WTC11 (cell line): Measurements from ENCODE around the gene RAB7A. TPM values are rescaled to one million over a fixed set of nuclear protein-coding genes. Genes with fewer than 3 reads are reported as not detected.

ENCODE experiments used
- ATAC-seq: fragments of 200-7000 bp; cut with Tn5 transposase; 2 replicates; pipeline ENCODE4 v1.10.0; 2021; ENCODE audit warnings: mild to moderate bottlenecking, moderate library complexity
- CTCF ChIA-PET: fragments of 300-600 bp; sonication (Branson Sonifier 250); formaldehyde crosslinking; loops from one replicate; lab custom pipeline; 2021; ENCODE audit warnings: antibody characterized with exemption; lab: Charles Lee
- POLR2A ChIA-PET: fragments of 350-600 bp; sonication (Branson Sonifier 250); formaldehyde crosslinking; loops from one replicate; lab custom pipeline; 2021; ENCODE audit warnings: antibody characterized with exemption; lab: Charles Lee
- DNase-seq: peaks from one replicate; pipeline ENCODE4 v3.0.0; 2021; ENCODE audit warnings: low spot score
- H3K27ac Mint-ChIP-seq: 2 replicates; pipeline ENCODE4 v1.8.0; 2021; ENCODE audit warnings: mixed read lengths
- H3K27me3 Mint-ChIP-seq: 2 replicates; pipeline ENCODE4 v1.8.0; 2021; ENCODE audit warnings: low read depth, mild to moderate bottlenecking, moderate library complexity, mixed read lengths
- H3K36me3 Mint-ChIP-seq: 2 replicates; pipeline ENCODE4 v1.8.0; 2021; ENCODE audit warnings: mixed read lengths
- H3K4me1 Mint-ChIP-seq: 2 replicates; pipeline ENCODE4 v1.8.0; 2022; ENCODE audit warnings: mixed read lengths
- H3K4me3 Mint-ChIP-seq: 2 replicates; pipeline ENCODE4 v1.8.0; 2021; ENCODE audit warnings: mild to moderate bottlenecking, moderate library complexity, mixed read lengths
- H3K9me3 Mint-ChIP-seq: 2 replicates; pipeline ENCODE4 v1.8.0; 2021; ENCODE audit warnings: mixed read lengths
- CBFB ChIP-seq: sonication (generic); formaldehyde crosslinking; IDR thresholded peaks from 2 replicates; pipeline ENCODE4 v1.8.1; 2022; ENCODE audit warnings: mild to moderate bottlenecking, low read depth, missing genetic modification reagents
- CREM ChIP-seq: sonication (generic); formaldehyde crosslinking; IDR thresholded peaks from 2 replicates; pipeline ENCODE4 v1.8.1; 2022; ENCODE audit warnings: mild to moderate bottlenecking, missing genetic modification reagents, moderate library complexity
- CTCF ChIP-seq: fragments of 200-600 bp; IDR thresholded peaks from 2 replicates; pipeline ENCODE4 v1.8.0; 2022; ENCODE audit warnings: antibody characterized with exemption
- E2F4 ChIP-seq: sonication (generic); formaldehyde crosslinking; IDR thresholded peaks from 2 replicates; pipeline ENCODE4 v1.8.1; 2022; ENCODE audit warnings: low read depth, mild to moderate bottlenecking, moderate library complexity, missing genetic modification reagents, borderline replicate concordance
- ELF4 ChIP-seq: sonication (generic); formaldehyde crosslinking; IDR thresholded peaks from 2 replicates; pipeline ENCODE4 v1.8.1; 2022; ENCODE audit warnings: low read depth, mild to moderate bottlenecking, moderate library complexity, missing genetic modification reagents
- ESRRA ChIP-seq: sonication (generic); formaldehyde crosslinking; IDR thresholded peaks from 2 replicates; pipeline ENCODE4 v1.8.1; 2022; ENCODE audit warnings: mild to moderate bottlenecking, missing genetic modification reagents, borderline replicate concordance
- GABPB1 ChIP-seq: sonication (generic); formaldehyde crosslinking; IDR thresholded peaks from 2 replicates; pipeline ENCODE4 v1.8.1; 2023; ENCODE audit warnings: mild to moderate bottlenecking, missing genetic modification reagents
- JUN ChIP-seq: sonication (generic); formaldehyde crosslinking; IDR thresholded peaks from 2 replicates; pipeline ENCODE4 v1.8.0; 2023; ENCODE audit warnings: mild to moderate bottlenecking, missing genetic modification reagents
- NFYB ChIP-seq: sonication (generic); formaldehyde crosslinking; conservative IDR thresholded peaks from 2 replicates; pipeline ENCODE4 v1.8.0; 2022; ENCODE audit warnings: low read depth, missing genetic modification reagents
- NR2C2 ChIP-seq: sonication (generic); formaldehyde crosslinking; IDR thresholded peaks from 2 replicates; pipeline ENCODE4 v1.8.0; 2022; ENCODE audit warnings: mild to moderate bottlenecking, missing genetic modification reagents
- PRRX2 ChIP-seq: fragments of 250-450 bp; sonication (Bioruptor Pico); IDR thresholded peaks from 2 replicates; pipeline ENCODE4 v1.8.0; 2021; ENCODE audit warnings: mild to moderate bottlenecking
- SMAD3 ChIP-seq: sonication (generic); formaldehyde crosslinking; IDR thresholded peaks from 2 replicates; pipeline ENCODE4 v1.8.0; 2022; ENCODE audit warnings: missing genetic modification reagents, mild to moderate bottlenecking, borderline replicate concordance
- ZNF232 ChIP-seq: sonication (generic); formaldehyde crosslinking; IDR thresholded peaks from 2 replicates; pipeline ENCODE4 v1.8.0; 2022; ENCODE audit warnings: mild to moderate bottlenecking, missing genetic modification reagents
- total RNA-seq: library from RNA; stranded (reverse); gene quantifications from 3 replicates; pipeline ENCODE4 v1.2.3, GENCODE V29; 2021
- TF ChIP-seq, protein P1 (sequence below): sonication (generic); formaldehyde crosslinking; IDR thresholded peaks from 2 replicates; pipeline ENCODE4 v1.8.0; 2023; ENCODE audit warnings: mild to moderate bottlenecking, missing genetic modification reagents

Gene RAB7A
- total RNA-seq, 1 experiment from 2014 or later = 184 TPM

GRCh38 chr3:128786434-128787020 lies 60.5 kb downstream of the RAB7A start:
- DNase-seq = no peak
- peaks cover 2% of the 10 kb centered on the region; the same call in 1 of the 2 replicates for H3K36me3 Mint-ChIP-seq
- H3K9me3 Mint-ChIP-seq = no peaks in the 10 kb centered on the region
- H3K4me1 Mint-ChIP-seq = peaks cover 59% of the 10 kb centered on the region
- TF ChIP-seq SMAD3 (no peak), NFYB (CRISPR knock-in tag) (no peak), CBFB (no peak), ELF4 (no peak), ESRRA (CRISPR knock-in tag) (no peak), NR2C2 (CRISPR knock-in tag) (no peak), CREM (CRISPR knock-in tag) (no peak), PRRX2 (no peak), GABPB1 (CRISPR knock-in tag) (no peak)
- TF ChIP-seq, all 79 proteins: peak for 0
- Mint-ChIP-seq H3K27me3 (no peaks in the 10 kb centered on the region), H3K27ac (peak overlapping the region; percentile 6; the same call in 1 of the 2 replicates), H3K4me3 (no peak overlapping the region)
- POLR2A ChIA-PET = no interaction called here
- ATAC-seq = no peak
- CTCF ChIA-PET = interaction anchor here (0.6 to 2.9 kb wide), 9 partner anchors 8 to 169 kb away, joined by 3 to 28 read pairs (median 9); no protein-coding TSS in a partner anchor

GRCh38 chr3:128787256-128788253 lies 61.6 kb downstream of the RAB7A start:
- Mint-ChIP-seq H3K36me3 (no peaks in the 10 kb centered on the region), H3K9me3 (no peaks in the 10 kb centered on the region), H3K27ac (no peak overlapping the region; the same call in 1 of the 2 replicates), H3K4me1 (peaks cover 56% of the 10 kb centered on the region), H3K27me3 (no peaks in the 10 kb centered on the region), H3K4me3 (no peak overlapping the region)
- DNase-seq (peak; percentile 50), ATAC-seq (peak; percentile 70)
- ChIA-PET CTCF (interaction anchor here (0.7 to 2.9 kb wide), 15 partner anchors 9 to 179 kb away, joined by 3 to 28 read pairs (median 4); no protein-coding TSS in a partner anchor), POLR2A (interaction anchor here (0.5 kb wide), 1 partner anchor 66 kb away, joined by 5 read pairs; no protein-coding TSS in a partner anchor)
- TF ChIP-seq E2F4 (CRISPR knock-in tag) (no peak), CTCF (peak; percentile 58)

DNA sequence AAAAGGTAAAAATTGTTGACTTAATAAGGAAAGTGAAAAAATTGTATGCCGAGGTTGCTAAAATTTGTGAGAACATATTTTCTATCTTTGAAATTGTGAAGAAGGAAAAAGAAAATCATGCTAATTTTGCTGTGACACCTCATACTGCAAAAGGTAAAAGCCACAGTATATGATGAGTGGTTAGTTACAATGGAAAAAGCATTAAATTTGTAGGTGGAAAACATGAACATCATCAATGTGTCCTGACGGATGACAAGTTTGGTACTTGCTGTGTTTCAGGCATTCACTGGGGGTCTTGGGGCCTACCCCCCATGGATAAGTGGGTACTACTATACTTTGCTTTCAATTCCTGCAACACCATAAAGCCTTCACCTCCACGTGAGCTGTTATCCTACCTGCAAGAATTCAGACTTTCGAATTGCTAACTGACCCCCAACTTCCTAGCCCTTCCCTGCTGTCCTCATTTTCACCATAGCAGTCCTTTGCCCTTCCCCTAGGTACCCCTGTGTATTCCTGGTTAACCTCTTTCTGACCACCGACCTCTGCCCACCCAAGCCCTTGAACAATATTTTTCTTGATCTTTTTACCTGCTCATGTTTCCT lies 62.4 kb downstream of the RAB7A start:
- ChIA-PET CTCF (interaction anchor here (0.6 to 2.9 kb wide), 8 partner anchors 29 to 265 kb away, joined by 3 to 28 read pairs (median 7); no protein-coding TSS in a partner anchor), POLR2A (no interaction called here)
- ATAC-seq = no peak
- Mint-ChIP-seq H3K4me1 (peaks cover 54% of the 10 kb centered on the region), H3K9me3 (no peaks in the 10 kb centered on the region), H3K36me3 (no peaks in the 10 kb centered on the region), H3K27me3 (no peaks in the 10 kb centered on the region), H3K4me3 (no peak overlapping the region), H3K27ac (0 out of 2 replicates have a peak overlapping the region, but pooled peaks have one; percentile 55)
- no peak for DNase-seq
- TF ChIP-seq, protein P1, sequence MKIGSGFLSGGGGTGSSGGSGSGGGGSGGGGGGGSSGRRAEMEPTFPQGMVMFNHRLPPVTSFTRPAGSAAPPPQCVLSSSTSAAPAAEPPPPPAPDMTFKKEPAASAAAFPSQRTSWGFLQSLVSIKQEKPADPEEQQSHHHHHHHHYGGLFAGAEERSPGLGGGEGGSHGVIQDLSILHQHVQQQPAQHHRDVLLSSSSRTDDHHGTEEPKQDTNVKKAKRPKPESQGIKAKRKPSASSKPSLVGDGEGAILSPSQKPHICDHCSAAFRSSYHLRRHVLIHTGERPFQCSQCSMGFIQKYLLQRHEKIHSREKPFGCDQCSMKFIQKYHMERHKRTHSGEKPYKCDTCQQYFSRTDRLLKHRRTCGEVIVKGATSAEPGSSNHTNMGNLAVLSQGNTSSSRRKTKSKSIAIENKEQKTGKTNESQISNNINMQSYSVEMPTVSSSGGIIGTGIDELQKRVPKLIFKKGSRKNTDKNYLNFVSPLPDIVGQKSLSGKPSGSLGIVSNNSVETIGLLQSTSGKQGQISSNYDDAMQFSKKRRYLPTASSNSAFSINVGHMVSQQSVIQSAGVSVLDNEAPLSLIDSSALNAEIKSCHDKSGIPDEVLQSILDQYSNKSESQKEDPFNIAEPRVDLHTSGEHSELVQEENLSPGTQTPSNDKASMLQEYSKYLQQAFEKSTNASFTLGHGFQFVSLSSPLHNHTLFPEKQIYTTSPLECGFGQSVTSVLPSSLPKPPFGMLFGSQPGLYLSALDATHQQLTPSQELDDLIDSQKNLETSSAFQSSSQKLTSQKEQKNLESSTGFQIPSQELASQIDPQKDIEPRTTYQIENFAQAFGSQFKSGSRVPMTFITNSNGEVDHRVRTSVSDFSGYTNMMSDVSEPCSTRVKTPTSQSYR = no peak
- TF ChIP-seq JUN (CRISPR knock-in tag) = no peak
- TF ChIP-seq ZNF232 (CRISPR knock-in tag) = no peak
